A549 (cell line): Measurements from ENCODE around the gene CT45A9. TPM values are rescaled to one million over a fixed set of nuclear protein-coding genes. Genes with fewer than 3 reads are reported as not detected.
"Not testable (repeated sequence)": the region's sequence is repeated elsewhere in the genome, so short reads cannot be mapped to it uniquely, and the experiment has no call there.

Source experiments
- ATAC-seq, 2 experiments: fragments of 200-7000 bp in 1 of 2; fragments of >200 bp in 1 of 2; cut with Nextera tagmentation in 1 of 2; cut with Tn5 transposase in 1 of 2; 3 replicates each; pipeline versions ENCODE4 v1.8.0 to v1.9.1; 2018 to 2020; ENCODE audit warnings: mild to moderate bottlenecking in 1 of 2, moderate library complexity in 1 of 2
- CTCF ChIA-PET: fragments of 300-600 bp; sonication (Branson Sonifier 250); formaldehyde crosslinking; extraction: SDS; loops from one replicate; lab custom pipeline; 2021; ENCODE audit warnings: antibody characterized with exemption, inconsistent platforms; lab: Yijun Ruan, JAX
- POLR2A ChIA-PET: fragments of 350-600 bp; formaldehyde crosslinking; extraction: SDS; loops from one replicate; lab custom pipeline; 2021; ENCODE audit warnings: antibody characterized with exemption, inconsistent platforms; lab: Yijun Ruan, JAX
- DNase-seq, 2 experiments: peaks; one replicate each; pipeline versions ENCODE4 v3.0.0 to v3.0.0-alpha.2; 2011 to 2016; ENCODE audit warnings: low read depth in 1 of 2, low spot score in 1 of 2
- FAIRE-seq: peaks from 2 replicates; lab custom pipeline; 2011; peaks lifted over from hg19 to GRCh38; lab: Jason Lieb, UNC
- H3K27ac ChIP-seq, 2 experiments: fragments of >200 bp; sonication (Bioruptor Twin); formaldehyde crosslinking; 3 replicates each; pipeline ENCODE4 v1.5.1; 2016 to 2017
- H3K4me1 ChIP-seq: fragments of >200 bp; sonication (Bioruptor Twin); formaldehyde crosslinking; 3 replicates; pipeline ENCODE4 v1.6.1; 2016
- H3K4me2 ChIP-seq: fragments of >200 bp; sonication (Bioruptor Twin); formaldehyde crosslinking; 3 replicates; pipeline ENCODE4 v1.6.1; 2016
- H3K4me3 ChIP-seq: fragments of >200 bp; sonication (Bioruptor Twin); formaldehyde crosslinking; 3 replicates; pipeline ENCODE4 v1.5.1; 2016
- H3K9me3 ChIP-seq: fragments of >200 bp; sonication (Bioruptor Twin); formaldehyde crosslinking; 3 replicates; pipeline ENCODE4 v1.6.1; 2016
- CHD2 ChIP-seq: fragments of 150-350 bp; IDR thresholded peaks from 2 replicates; pipeline ENCODE4 v1.6.1; 2014; ENCODE audit warnings: low read length; ENCODE audit not compliant: partially characterized antibody
- HOXA7 ChIP-seq: fragments of 250-450 bp; sonication (Bioruptor Pico); IDR thresholded peaks from 2 replicates; pipeline ENCODE4 v1.5.0; 2020; ENCODE audit warnings: mild to moderate bottlenecking, moderate library complexity
- KDM5A ChIP-seq: fragments of 200-600 bp; sonication (generic); IDR thresholded peaks from 2 replicates; pipeline ENCODE4 v1.6.1; 2016; ENCODE audit warnings: antibody characterized with exemption, mild to moderate bottlenecking
- MAFK ChIP-seq: fragments of 450-650 bp; IDR thresholded peaks from 2 replicates; pipeline ENCODE4 v1.6.1; 2014; ENCODE audit not compliant: partially characterized antibody
- MAZ ChIP-seq: fragments of 150-350 bp; IDR thresholded peaks from 2 replicates; pipeline ENCODE4 v1.6.1; 2014; ENCODE audit warnings: antibody characterized with exemption, low read depth, low read length, borderline replicate concordance
- NFE2L2 ChIP-seq: fragments of 150-350 bp; conservative IDR thresholded peaks from 2 replicates; pipeline ENCODE4 v1.6.1; 2014; ENCODE audit warnings: low read length
- NR3C1 ChIP-seq: fragments of >200 bp; sonication (Bioruptor Twin); formaldehyde crosslinking; IDR thresholded peaks from 3 replicates; pipeline ENCODE4 v1.6.1; 2017
- PHF8 ChIP-seq: fragments of 200-600 bp; sonication (generic); IDR thresholded peaks from 2 replicates; pipeline ENCODE4 v1.6.1; 2016; ENCODE audit warnings: low read depth, mild to moderate bottlenecking, antibody characterized with exemption, moderate library complexity, borderline replicate concordance
- POLR2AphosphoS2 ChIP-seq: conservative IDR thresholded peaks from 2 replicates; pipeline ENCODE4 v1.6.1; 2012; ENCODE audit warnings: low read length, improper control_type of control experiment, inconsistent platforms
- RAD21 ChIP-seq, 2 experiments: fragments of >200 bp in 1 of 2; sonication (Bioruptor Twin) in 1 of 2; formaldehyde crosslinking in 1 of 2; IDR thresholded peaks in 1 of 2; conservative IDR thresholded peaks in 1 of 2; 2 replicates in 1 of 2; 3 replicates in 1 of 2; pipeline ENCODE4 v1.6.1; 2012 to 2018; ENCODE audit warnings: inconsistent platforms in 1 of 2
- RARB ChIP-seq: fragments of 250-450 bp; sonication (Bioruptor Pico); IDR thresholded peaks from 2 replicates; pipeline ENCODE4 v1.8.0; 2021; ENCODE audit warnings: mild to moderate bottlenecking, moderate library complexity
- RCOR1 ChIP-seq: fragments of 150-350 bp; IDR thresholded peaks from 2 replicates; pipeline ENCODE4 v1.6.1; 2014; ENCODE audit warnings: antibody characterized with exemption, low read length, low read depth
- RNF2 ChIP-seq: fragments of 200-600 bp; sonication (generic); IDR thresholded peaks from 2 replicates; pipeline ENCODE4 v1.6.1; 2016; ENCODE audit warnings: low read depth, mild to moderate bottlenecking, antibody characterized with exemption, moderate library complexity, borderline replicate concordance
- SMC3 ChIP-seq: fragments of >200 bp; sonication (Bioruptor Twin); formaldehyde crosslinking; IDR thresholded peaks from 3 replicates; pipeline ENCODE4 v1.6.1; 2018; ENCODE audit warnings: inconsistent platforms
- TFCP2L1 ChIP-seq: fragments of 250-450 bp; sonication (Bioruptor Pico); IDR thresholded peaks from 2 replicates; pipeline ENCODE4 v1.5.0; 2021; ENCODE audit warnings: mild to moderate bottlenecking
- TP53 ChIP-seq: fragments of 250-450 bp; sonication (Bioruptor Pico); IDR thresholded peaks from 2 replicates; pipeline ENCODE4 v1.5.0; 2021; ENCODE audit warnings: mild to moderate bottlenecking, moderate library complexity
- ZC3H11A ChIP-seq: fragments of 450-650 bp; IDR thresholded peaks from 2 replicates; pipeline ENCODE4 v1.6.1; 2014; ENCODE audit warnings: antibody characterized with exemption, mild to moderate bottlenecking
- WGBS: methylation state at CpG from one replicate; pipeline ENCODE4 v1.1.6; 2017; ENCODE audit errors: missing lambda C conversion rate; 5-methylcytosine and 5-hydroxymethylcytosine counted together
- polyA minus RNA-seq: library from RNA; depleted of rRNA, polyadenylated mRNA; stranded (reverse); fragments of >200 nt; gene quantifications from 2 replicates; pipeline ENCODE4 v1.2.3, GENCODE V29; 2011; rRNA and poly(A)+ RNA removed
- polyA plus RNA-seq, 4 experiments: library from polyadenylated mRNA; depleted of rRNA in 3 of 4; stranded (reverse); fragments of >200 nt; fragmentation: RNase III in 1 of 4; extraction: RNeasy Plus Mini Kit Qiagen cat#74134 plus additional on column Dnase treatment in 1 of 4; gene quantifications; 2 replicates in 3 of 4; 3 replicates in 1 of 4; pipeline ENCODE4 v1.2.3, GENCODE V29; 2011 to 2017
- TF ChIP-seq, protein P1 (sequence below): IDR thresholded peaks from 2 replicates; pipeline ENCODE4 v1.6.1; 2012
- TF ChIP-seq, protein P2 (sequence below): fragments of >200 bp; sonication (Bioruptor Twin); formaldehyde crosslinking; IDR thresholded peaks from 2 replicates; pipeline ENCODE4 v1.6.1; 2016
- TF ChIP-seq, protein P3 (sequence below): fragments of 450-650 bp; IDR thresholded peaks from 2 replicates; pipeline ENCODE4 v1.6.1; 2014; ENCODE audit warnings: antibody characterized with exemption
- TF ChIP-seq, protein P4 (sequence below): fragments of >200 bp; sonication (Bioruptor Twin); formaldehyde crosslinking; IDR thresholded peaks from 3 replicates; pipeline ENCODE4 v1.6.1; 2016
- TF ChIP-seq, protein P5 (sequence below): fragments of 250-450 bp; sonication (Bioruptor Pico); IDR thresholded peaks from 2 replicates; pipeline ENCODE4 v1.5.0; 2020; ENCODE audit warnings: low read depth, mild to moderate bottlenecking, moderate library complexity

The CT45A9 gene, protein sequence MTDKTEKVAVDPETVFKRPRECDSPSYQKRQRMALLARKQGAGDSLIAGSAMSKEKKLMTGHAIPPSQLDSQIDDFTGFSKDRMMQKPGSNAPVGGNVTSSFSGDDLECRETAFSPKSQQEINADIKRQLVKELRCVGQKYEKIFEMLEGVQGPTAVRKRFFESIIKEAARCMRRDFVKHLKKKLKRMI
- polyA plus RNA-seq (2011; rRNA removed) (not detected in 2 replicates), polyA plus RNA-seq (2017; fragmentation: RNase III; extraction: RNeasy Plus Mini Kit Qiagen cat#74134 plus additional on column Dnase treatment) (not detected in 3 replicates), polyA minus RNA-seq (not detected in 2 replicates)
- not detected in 2 replicates for polyA plus RNA-seq (2012; cell fraction: cytosol; rRNA removed)
- not detected in 2 replicates for polyA plus RNA-seq (2012; cell fraction: nucleus; rRNA removed)

DNA sequence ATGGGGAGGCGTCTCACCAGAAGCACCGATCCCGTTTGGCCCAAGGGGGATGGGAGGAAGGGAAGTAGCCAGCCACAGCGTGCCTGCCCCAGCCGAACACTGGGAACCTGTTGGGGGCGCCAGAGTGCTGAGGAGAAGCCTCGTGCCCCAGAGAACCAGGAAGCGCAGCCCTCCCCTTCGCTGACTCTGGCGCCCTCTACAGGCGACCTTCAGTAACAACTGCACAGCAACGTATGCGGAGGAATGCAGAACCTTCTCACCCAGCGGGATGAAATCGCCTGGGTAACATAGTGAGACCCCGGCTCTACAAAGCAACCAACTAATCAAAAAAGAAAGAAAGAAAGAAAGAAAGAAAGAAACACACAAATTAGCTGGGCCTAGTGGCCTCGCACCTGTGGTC, at the start of gene CT45A9:
TSS of gene CT45A9 (minus strand) at position 101 of the 400 bp plus-strand sequence. CDS start 3,751 bp downstream, outside the sequence.
- H3K27ac ChIP-seq, FAIRE-seq, H3K4me1 ChIP-seq, H3K4me3 ChIP-seq, DNase-seq, H3K4me2 ChIP-seq, H3K9me3 ChIP-seq, ATAC-seq, CTCF ChIA-PET, POLR2A ChIA-PET: not testable (repeated sequence)
- WGBS: no CpG with 5 or more reads among the region's 17 CpGs

DNA sequence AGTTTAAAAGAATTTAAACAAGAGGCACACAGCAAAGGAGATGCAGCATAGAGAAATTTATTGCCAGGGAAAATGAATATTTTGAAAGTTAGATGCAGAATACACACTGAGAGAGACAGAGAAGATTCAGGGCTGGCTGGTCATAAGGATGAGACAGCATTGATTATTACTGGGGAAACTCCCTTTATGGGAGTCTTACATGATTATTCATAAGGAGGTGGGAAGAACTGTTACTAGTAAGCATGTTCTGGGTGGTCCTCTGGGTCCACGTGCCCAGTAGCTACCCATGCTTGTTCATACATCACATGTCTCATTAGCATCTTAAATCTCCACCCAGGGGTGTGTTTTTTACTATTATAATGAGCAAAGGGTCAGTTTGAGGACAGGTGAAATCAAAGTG, 48.9 kb upstream of the CT45A9 start:
- H3K4me1 ChIP-seq, POLR2A ChIA-PET, H3K4me2 ChIP-seq, H3K27ac ChIP-seq, H3K9me3 ChIP-seq, H3K4me3 ChIP-seq, DNase-seq, ATAC-seq: not testable (repeated sequence)
- WGBS: 0% methylated on average over 1 of the region's 1 CpG
- CTCF ChIA-PET: interaction anchor here (1.5 kb wide), 1 partner anchor 11 kb away, joined by 4 read pairs; no protein-coding TSS in a partner anchor
- peak; percentile 7 for FAIRE-seq

DNA sequence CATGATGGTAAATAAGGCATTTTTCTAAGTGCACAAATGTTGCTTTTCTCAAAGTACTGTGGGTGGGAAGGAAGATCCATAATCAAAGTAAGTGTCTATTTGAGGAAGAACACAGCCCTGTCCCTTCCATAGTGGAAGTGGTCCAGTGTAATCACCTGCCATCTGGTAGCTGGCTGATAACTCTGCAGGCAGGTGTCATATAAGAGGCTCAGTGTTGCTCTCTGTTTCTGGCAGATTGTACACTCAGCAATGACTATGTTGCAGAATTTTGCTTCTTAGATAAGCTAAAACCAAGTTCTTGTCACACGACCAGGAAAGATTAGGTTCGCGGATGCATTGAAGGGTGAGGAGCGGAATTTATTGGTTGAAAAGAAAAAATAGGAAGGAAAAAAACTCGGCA, 42.8 kb upstream of the CT45A9 start:
- DNase-seq (no peak), ATAC-seq (no peak)
- Histone ChIP-seq H3K4me1 (no peaks in the 10 kb centered on the region), H3K4me3 (no peak overlapping the region)
- TF ChIP-seq CHD2 (no peak), SMC3 (no peak), MAZ (no peak), PHF8 (no peak), TP53 (no peak), NFE2L2 (no peak), RCOR1 (no peak), TFCP2L1 (CRISPR knock-in tag) (no peak), RAD21 (conservative IDR thresholded peaks at IDR 0.05 in 1 of 2, IDR thresholded peaks at IDR 0.05 in 1 of 2) (no peak)
- TF ChIP-seq, protein P1, sequence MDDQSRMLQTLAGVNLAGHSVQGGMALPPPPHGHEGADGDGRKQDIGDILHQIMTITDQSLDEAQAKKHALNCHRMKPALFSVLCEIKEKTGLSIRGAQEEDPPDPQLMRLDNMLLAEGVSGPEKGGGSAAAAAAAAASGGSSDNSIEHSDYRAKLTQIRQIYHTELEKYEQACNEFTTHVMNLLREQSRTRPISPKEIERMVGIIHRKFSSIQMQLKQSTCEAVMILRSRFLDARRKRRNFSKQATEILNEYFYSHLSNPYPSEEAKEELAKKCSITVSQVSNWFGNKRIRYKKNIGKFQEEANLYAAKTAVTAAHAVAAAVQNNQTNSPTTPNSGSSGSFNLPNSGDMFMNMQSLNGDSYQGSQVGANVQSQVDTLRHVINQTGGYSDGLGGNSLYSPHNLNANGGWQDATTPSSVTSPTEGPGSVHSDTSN: no peak
- TF ChIP-seq, protein P2, sequence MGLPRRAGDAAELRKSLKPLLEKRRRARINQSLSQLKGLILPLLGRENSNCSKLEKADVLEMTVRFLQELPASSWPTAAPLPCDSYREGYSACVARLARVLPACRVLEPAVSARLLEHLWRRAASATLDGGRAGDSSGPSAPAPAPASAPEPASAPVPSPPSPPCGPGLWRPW: no peak
- TF ChIP-seq, all 56 proteins: peak for 0
- ChIA-PET POLR2A (no interaction called here), CTCF (interaction anchor here (1.0 kb wide), 1 partner anchor 17 kb away, joined by 3 read pairs; no protein-coding TSS in a partner anchor)
- 52% methylated on average over 5 of the region's 5 CpGs for WGBS
- FAIRE-seq: no peak
- no peaks in the 10 kb centered on the region for H3K9me3 ChIP-seq
- no peak overlapping the region for H3K4me2 ChIP-seq
- H3K27ac ChIP-seq: no peak overlapping the region

DNA sequence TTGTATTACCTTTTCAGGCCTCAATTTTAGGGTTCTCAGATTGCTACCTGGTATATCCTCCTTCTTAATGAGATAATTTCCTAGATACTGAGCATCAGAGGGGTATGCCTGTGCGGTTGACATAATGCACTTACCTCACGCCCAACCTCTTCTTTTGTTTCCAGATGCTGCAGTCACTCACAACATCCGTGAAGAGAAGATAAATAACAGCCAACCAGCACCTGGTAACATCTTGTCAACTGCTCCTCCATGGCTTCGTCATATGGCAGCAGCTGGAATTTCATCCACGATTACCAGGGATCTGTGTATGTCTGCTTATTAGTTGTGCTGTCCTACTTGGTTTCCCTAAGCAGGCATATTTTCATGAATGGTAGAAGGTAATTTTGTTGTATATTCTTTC, 38.6 kb upstream of the CT45A9 start:
- ATAC-seq (no peak), DNase-seq (no peak), FAIRE-seq (no peak)
- no peak overlapping the region for H3K4me2 ChIP-seq
- WGBS: 0% methylated on average over 5 of the region's 5 CpGs
- H3K9me3 ChIP-seq: no peaks in the 10 kb centered on the region
- ChIA-PET CTCF (no interaction called here), POLR2A (no interaction called here)
- no peaks in the 10 kb centered on the region for H3K4me1 ChIP-seq
- no peak overlapping the region for H3K27ac ChIP-seq
- no peak overlapping the region for H3K4me3 ChIP-seq
- TF ChIP-seq HOXA7 (CRISPR knock-in tag) (no peak), ZC3H11A (no peak), NR3C1 (no peak), MAZ (no peak), NFE2L2 (no peak), RNF2 (no peak), CHD2 (no peak), MAFK (no peak), KDM5A (no peak), POLR2AphosphoS2 (no peak), RARB (CRISPR knock-in tag) (no peak)
- TF ChIP-seq, protein P3, sequence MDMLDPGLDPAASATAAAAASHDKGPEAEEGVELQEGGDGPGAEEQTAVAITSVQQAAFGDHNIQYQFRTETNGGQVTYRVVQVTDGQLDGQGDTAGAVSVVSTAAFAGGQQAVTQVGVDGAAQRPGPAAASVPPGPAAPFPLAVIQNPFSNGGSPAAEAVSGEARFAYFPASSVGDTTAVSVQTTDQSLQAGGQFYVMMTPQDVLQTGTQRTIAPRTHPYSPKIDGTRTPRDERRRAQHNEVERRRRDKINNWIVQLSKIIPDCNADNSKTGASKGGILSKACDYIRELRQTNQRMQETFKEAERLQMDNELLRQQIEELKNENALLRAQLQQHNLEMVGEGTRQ: no peak
- TF ChIP-seq, protein P4, sequence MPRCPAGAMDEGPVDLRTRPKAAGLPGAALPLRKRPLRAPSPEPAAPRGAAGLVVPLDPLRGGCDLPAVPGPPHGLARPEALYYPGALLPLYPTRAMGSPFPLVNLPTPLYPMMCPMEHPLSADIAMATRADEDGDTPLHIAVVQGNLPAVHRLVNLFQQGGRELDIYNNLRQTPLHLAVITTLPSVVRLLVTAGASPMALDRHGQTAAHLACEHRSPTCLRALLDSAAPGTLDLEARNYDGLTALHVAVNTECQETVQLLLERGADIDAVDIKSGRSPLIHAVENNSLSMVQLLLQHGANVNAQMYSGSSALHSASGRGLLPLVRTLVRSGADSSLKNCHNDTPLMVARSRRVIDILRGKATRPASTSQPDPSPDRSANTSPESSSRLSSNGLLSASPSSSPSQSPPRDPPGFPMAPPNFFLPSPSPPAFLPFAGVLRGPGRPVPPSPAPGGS: no peak
- TF ChIP-seq, protein P2: no peak
- TF ChIP-seq, protein P5, sequence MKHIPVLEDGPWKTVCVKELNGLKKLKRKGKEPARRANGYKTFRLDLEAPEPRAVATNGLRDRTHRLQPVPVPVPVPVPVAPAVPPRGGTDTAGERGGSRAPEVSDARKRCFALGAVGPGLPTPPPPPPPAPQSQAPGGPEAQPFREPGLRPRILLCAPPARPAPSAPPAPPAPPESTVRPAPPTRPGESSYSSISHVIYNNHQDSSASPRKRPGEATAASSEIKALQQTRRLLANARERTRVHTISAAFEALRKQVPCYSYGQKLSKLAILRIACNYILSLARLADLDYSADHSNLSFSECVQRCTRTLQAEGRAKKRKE (CRISPR knock-in tag): no peak
- TF ChIP-seq, protein P1: no peak
